Measurements from ENCODE around the gene MMP17. TPM values are rescaled to one million over a fixed set of nuclear protein-coding genes. Genes with fewer than 3 reads are reported as not detected.

MMP17 gene
- total and polyA plus RNA-seq, 10 of the 15 experiments (the other 5 are each of a cell fraction or from before 2014, with no cell fraction given): 0.11 to 0.28 (median 0.23) TPM; not detected in 7

DNA sequence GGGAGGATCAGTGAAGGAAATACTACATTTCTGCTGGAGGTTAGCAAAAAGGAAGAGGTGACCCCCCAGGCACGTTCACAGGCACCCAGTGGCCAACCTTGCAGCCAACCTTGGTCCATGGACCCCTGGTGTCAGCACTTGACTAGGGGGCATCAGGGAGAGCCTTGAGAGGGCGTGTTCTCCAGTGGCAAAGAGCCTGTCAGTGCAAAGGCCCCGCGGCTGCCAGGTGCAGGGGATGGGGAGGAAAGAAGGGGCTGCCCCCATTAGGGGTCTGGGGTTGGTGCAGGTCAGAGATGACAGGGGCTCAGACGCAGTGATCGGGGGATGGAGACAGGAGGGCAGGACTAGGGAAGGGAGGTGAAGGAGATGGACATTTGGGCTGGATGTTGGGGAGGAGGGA is 43.5 kb downstream of the MMP17 start:
- DNase-seq (ENCODE audit: low read depth, low spot score) (no peak), ATAC-seq (no peak), FAIRE-seq (no peak)
- POLR2A ChIA-PET: no interaction called here
- H3K4me3 ChIP-seq: no peak overlapping the region
- in situ Hi-C loops (cut with MboI) (no loop called here), intact Hi-C loops (cut with micrococcal nuclease; ENCODE audit: unreplicated experiment) (no loop called here)
- H3K9ac ChIP-seq (ENCODE audit: control insufficient read depth, insufficient read depth, low read length): no peak overlapping the region
- no peak overlapping the region for H3K27ac ChIP-seq (ENCODE audit: control insufficient read depth, insufficient read depth)
- CTCF ChIA-PET: no interaction called here
- no peaks in the 10 kb centered on the region for H3K9me3 ChIP-seq (replicated peaks; ENCODE audit: control insufficient read depth, insufficient read depth, low read length)
- no peak overlapping the region for H3K4me2 ChIP-seq (ENCODE audit: control insufficient read depth, insufficient read depth)
- no peaks in the 10 kb centered on the region for H3K36me3 ChIP-seq (ENCODE audit: control insufficient read depth in 2 of 2, insufficient read depth in 2 of 2, low read length in 1 of 2)
- H2AFZ ChIP-seq (ENCODE audit: control insufficient read depth, low read depth, low read length): no peak overlapping the region
- no TSS peak for BruUV-seq (replicated peaks)
- no peaks in the 10 kb centered on the region for H3K79me2 ChIP-seq (ENCODE audit: control insufficient read depth, insufficient read depth, low read length)
- SMC1A ChIA-PET (ENCODE audit: uncharacterized antibody, unreplicated experiment): no interaction called here
- H4K20me1 ChIP-seq (ENCODE audit: control insufficient read depth, insufficient read depth): no peaks in the 10 kb centered on the region
- H3K27me3 ChIP-seq (replicated peaks in 1 of 2; ENCODE audit: control insufficient read depth in 2 of 2, insufficient read depth in 2 of 2, low read length in 1 of 2): no peaks in the 10 kb centered on the region
- H3K4me1 ChIP-seq (ENCODE audit: control insufficient read depth, insufficient read depth, low read length): no peaks in the 10 kb centered on the region
- 64% methylated on average over 6 of the region's 6 CpGs for WGBS (ENCODE audit: insufficient coverage, insufficient replicate concordance, low lambda C conversion rate, missing lambda C conversion rate)
- RAD21 ChIA-PET (ENCODE audit: unreplicated experiment): no interaction called here
- TF ChIP-seq SREBF2 (IDR thresholded peaks at IDR 0.05; ENCODE audit: low read length) (no peak), CEBPB (IDR thresholded peaks at IDR 0.05; ENCODE audit: borderline replicate concordance in 1 of 2, low read depth in 2 of 2, low read length in 2 of 2) (no peak), KLF5 (IDR thresholded peaks at IDR 0.05; ENCODE audit: partially characterized antibody) (no peak), CREB1 (IDR thresholded peaks at IDR 0.05; ENCODE audit: low read depth) (no peak), NFIC (IDR thresholded peaks at IDR 0.05; ENCODE audit: low read depth, low read length) (no peak)

DNA sequence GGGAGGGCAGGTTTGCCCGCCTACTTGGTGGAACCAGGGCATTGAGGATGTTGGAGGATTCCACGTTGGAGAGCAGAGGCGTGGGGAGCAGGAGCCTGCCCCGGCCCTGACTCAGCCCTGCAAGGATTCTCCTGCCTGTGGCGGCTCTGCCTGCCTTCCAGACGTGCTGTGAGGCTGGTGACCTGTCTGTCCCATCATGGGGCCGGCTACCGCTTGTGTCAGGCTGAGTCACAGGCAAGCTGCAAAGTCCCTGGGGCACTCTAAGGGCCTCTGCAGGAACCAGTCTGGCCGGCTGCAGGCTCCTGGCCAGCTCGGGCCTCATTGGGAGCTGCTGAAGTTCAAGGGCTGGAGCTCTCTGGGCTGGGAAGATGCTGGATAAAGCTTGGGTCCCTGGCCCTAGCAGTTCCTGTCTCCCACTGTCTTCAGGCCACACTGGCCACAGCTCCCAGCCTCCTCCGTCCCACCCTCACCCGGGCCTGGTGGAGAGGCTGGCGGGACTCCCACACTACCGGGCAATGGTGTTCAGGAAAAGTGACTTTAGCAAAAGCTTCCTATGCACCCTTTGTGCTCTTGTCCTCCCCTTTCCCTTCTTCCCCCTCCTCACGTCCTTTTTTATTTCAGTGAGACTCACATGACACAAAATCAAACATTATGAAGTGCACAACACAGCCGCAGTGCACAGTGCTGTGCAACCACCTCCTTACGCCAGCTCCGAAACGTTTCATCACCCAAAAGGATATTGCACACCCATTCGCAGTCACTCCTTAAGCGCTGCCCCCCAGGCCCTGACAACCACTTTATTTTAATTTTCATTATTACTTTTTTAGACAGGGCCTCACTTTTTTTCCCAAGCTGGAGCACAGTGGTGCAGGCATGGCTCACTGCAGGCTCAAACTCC is 44.2 kb downstream of the MMP17 start:
- no peaks in the 10 kb centered on the region for H3K36me3 ChIP-seq (ENCODE audit: control insufficient read depth in 2 of 2, insufficient read depth in 2 of 2, low read length in 1 of 2)
- SMC1A ChIA-PET (ENCODE audit: uncharacterized antibody, unreplicated experiment): interaction anchor here (0.5 kb wide), 1 partner anchor 36 kb away, joined by 4 read pairs; no protein-coding TSS in a partner anchor
- no peak overlapping the region for H3K4me3 ChIP-seq
- CTCF ChIA-PET: no interaction called here
- in situ Hi-C loops (cut with MboI) (no loop called here), intact Hi-C loops (cut with micrococcal nuclease; ENCODE audit: unreplicated experiment) (no loop called here)
- H3K9ac ChIP-seq (ENCODE audit: control insufficient read depth, insufficient read depth, low read length): no peak overlapping the region
- H2AFZ ChIP-seq (ENCODE audit: control insufficient read depth, low read depth, low read length): no peak overlapping the region
- no peaks in the 10 kb centered on the region for H4K20me1 ChIP-seq (ENCODE audit: control insufficient read depth, insufficient read depth)
- ATAC-seq (no peak), DNase-seq (ENCODE audit: low read depth, low spot score) (no peak), FAIRE-seq (no peak)
- TF ChIP-seq ATF7 (IDR thresholded peaks at IDR 0.05; ENCODE audit: low read depth): no peak
- no peak for TF ChIP-seq KLF5 (IDR thresholded peaks at IDR 0.05; ENCODE audit: partially characterized antibody)
- no peak for TF ChIP-seq EZH2 (IDR thresholded peaks at IDR 0.05; ENCODE audit: borderline replicate concordance, control insufficient read depth, low read depth, low read length)
- TF ChIP-seq LARP7 (IDR thresholded peaks at IDR 0.05): no peak
- TF ChIP-seq RFX5 (IDR thresholded peaks at IDR 0.05; ENCODE audit: low read depth, low read length): no peak
- TF ChIP-seq ZSCAN29 (IDR thresholded peaks at IDR 0.05): no peak
- TF ChIP-seq RUNX3 (IDR thresholded peaks at IDR 0.05; ENCODE audit: low read length): no peak
- TF ChIP-seq ZNF384 (IDR thresholded peaks at IDR 0.05; ENCODE audit: borderline replicate concordance, low read depth, low read length): no peak
- TF ChIP-seq SRF (IDR thresholded peaks at IDR 0.05; ENCODE audit: low read depth in 2 of 2, low read length in 2 of 2): no peak
- no peak for TF ChIP-seq POLR2AphosphoS5 (IDR thresholded peaks at IDR 0.05; ENCODE audit: low read length)
- TF ChIP-seq, protein P1, sequence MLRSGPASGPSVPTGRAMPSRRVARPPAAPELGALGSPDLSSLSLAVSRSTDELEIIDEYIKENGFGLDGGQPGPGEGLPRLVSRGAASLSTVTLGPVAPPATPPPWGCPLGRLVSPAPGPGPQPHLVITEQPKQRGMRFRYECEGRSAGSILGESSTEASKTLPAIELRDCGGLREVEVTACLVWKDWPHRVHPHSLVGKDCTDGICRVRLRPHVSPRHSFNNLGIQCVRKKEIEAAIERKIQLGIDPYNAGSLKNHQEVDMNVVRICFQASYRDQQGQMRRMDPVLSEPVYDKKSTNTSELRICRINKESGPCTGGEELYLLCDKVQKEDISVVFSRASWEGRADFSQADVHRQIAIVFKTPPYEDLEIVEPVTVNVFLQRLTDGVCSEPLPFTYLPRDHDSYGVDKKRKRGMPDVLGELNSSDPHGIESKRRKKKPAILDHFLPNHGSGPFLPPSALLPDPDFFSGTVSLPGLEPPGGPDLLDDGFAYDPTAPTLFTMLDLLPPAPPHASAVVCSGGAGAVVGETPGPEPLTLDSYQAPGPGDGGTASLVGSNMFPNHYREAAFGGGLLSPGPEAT (IDR thresholded peaks at IDR 0.05; ENCODE audit: low read depth): no peak
- no peak for TF ChIP-seq JUNB (IDR thresholded peaks at IDR 0.05)
- no peak for TF ChIP-seq NFYB (IDR thresholded peaks at IDR 0.05; ENCODE audit: insufficient read depth, low read depth, low read length)
- TF ChIP-seq STAT1 (conservative IDR thresholded peaks at IDR 0.05): no peak
- H3K79me2 ChIP-seq (ENCODE audit: control insufficient read depth, insufficient read depth, low read length): no peaks in the 10 kb centered on the region
- 48% methylated on average over 21 of the region's 21 CpGs for WGBS (ENCODE audit: insufficient coverage, insufficient replicate concordance, low lambda C conversion rate, missing lambda C conversion rate)
- no peak overlapping the region for H3K4me2 ChIP-seq (ENCODE audit: control insufficient read depth, insufficient read depth)
- BruUV-seq (replicated peaks): no TSS peak
- no peaks in the 10 kb centered on the region for H3K27me3 ChIP-seq (replicated peaks in 1 of 2; ENCODE audit: control insufficient read depth in 2 of 2, insufficient read depth in 2 of 2, low read length in 1 of 2)
- POLR2A ChIA-PET: no interaction called here
- no peaks in the 10 kb centered on the region for H3K4me1 ChIP-seq (ENCODE audit: control insufficient read depth, insufficient read depth, low read length)
- H3K9me3 ChIP-seq (replicated peaks; ENCODE audit: control insufficient read depth, insufficient read depth, low read length): no peaks in the 10 kb centered on the region
- no peak overlapping the region for H3K27ac ChIP-seq (ENCODE audit: control insufficient read depth, insufficient read depth)
- RAD21 ChIA-PET (ENCODE audit: unreplicated experiment): no interaction called here

Data from GM12878 (cell line).